NCI-H1092 (cell line): ENCODE measurements around the gene DLX4.
A peak's percentile ranks its signal among the peaks of the same experiment; 100 is the strongest.

ENCODE experiments used
- DNase-seq: peaks from one replicate; lab custom pipeline; 2025; lab: John Stamatoyannopoulos, UW

The DLX4 gene

GRCh38 chr17:49968405-49969133 is 421 bp upstream of the DLX4 start:
- peak; percentile 10 for DNase-seq

GRCh38 chr17:49969795-49970389 is 902 bp downstream of the DLX4 start:
- no peak for DNase-seq

GRCh38 chr17:49970498-49970897 is 1.5 kb downstream of the DLX4 start:
- no peak for DNase-seq

GRCh38 chr17:49971199-49971847 is 2.3 kb downstream of the DLX4 start:
- DNase-seq = no peak

- no peak for DNase-seq
These were observed 3.0 kb downstream of the DLX4 start for GRCh38 chr17:49971848-49972485.

GRCh38 chr17:49972486-49973270 is 3.7 kb downstream of the DLX4 start:
- no peak for DNase-seq

GRCh38 chr17:49973271-49973615 is 4.3 kb downstream of the DLX4 start:
- no peak for DNase-seq

GRCh38 chr17:49975531-49975930 is 6.5 kb downstream of the DLX4 start:
- DNase-seq = no peak

GRCh38 chr17:49976163-49976827 is 7.3 kb downstream of the DLX4 start:
- no peak for DNase-seq

GRCh38 chr17:49976828-49977202 is 7.8 kb downstream of the DLX4 start:
- no peak for DNase-seq

- no peak for DNase-seq
These were observed 8.7 kb downstream of the DLX4 start for GRCh38 chr17:49977463-49978389.

- DNase-seq = no peak
These were observed 9.5 kb downstream of the DLX4 start for GRCh38 chr17:49978501-49978900.

- no peak for DNase-seq
These were observed 10.9 kb downstream of the DLX4 start for GRCh38 chr17:49979748-49980479.

- no peak for DNase-seq
These were observed 11.8 kb downstream of the DLX4 start for GRCh38 chr17:49980703-49981197.

GRCh38 chr17:49984283-49984682 is 15.3 kb downstream of the DLX4 start:
- no peak for DNase-seq

- no peak for DNase-seq
These were observed 15.8 kb downstream of the DLX4 start for GRCh38 chr17:49984776-49985175.

- DNase-seq = no peak
These were observed 16.5 kb downstream of the DLX4 start for GRCh38 chr17:49985310-49985990.

- no peak for DNase-seq
These were observed 17.7 kb downstream of the DLX4 start for GRCh38 chr17:49986396-49987289.
